GM21360 (cell line): ENCODE measurements around the gene GDF15.
"Not testable (repeated sequence)": the region's sequence is repeated elsewhere in the genome, so short reads cannot be mapped to it uniquely, and the experiment has no call there.

Source experiments
- ATAC-seq: cut with Tn5 transposase; IDR thresholded peaks from one replicate; pipeline ENCODE4 v1.9.1; 2021; ENCODE audit warnings: mild to moderate bottlenecking, moderate library complexity; ENCODE audit not compliant: unreplicated experiment

GDF15 gene

DNA sequence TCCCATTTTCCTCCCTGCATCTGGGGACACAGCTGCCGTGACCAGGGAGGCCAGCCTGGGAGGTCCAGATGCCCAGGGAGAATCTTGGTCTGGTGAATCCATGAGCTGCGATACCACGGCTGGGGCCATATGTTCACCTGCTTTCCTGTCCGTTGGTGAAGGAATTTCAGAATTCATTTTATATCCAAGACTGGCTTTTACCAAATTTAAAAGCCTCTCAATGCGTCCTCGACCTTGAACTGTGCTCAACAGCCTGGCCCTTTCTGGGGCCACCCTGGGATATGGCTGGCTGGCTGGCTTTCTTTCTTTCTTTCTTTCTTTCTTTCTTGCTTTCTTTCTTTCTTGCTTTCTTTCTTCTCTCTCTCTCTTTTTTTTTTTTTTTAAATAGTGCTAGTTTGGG is 22.2 kb upstream of the GDF15 start:
- no peak for ATAC-seq

GRCh38 chr19:18364277-18364825 is 21.6 kb upstream of the GDF15 start:
- ATAC-seq = not testable (repeated sequence)

DNA sequence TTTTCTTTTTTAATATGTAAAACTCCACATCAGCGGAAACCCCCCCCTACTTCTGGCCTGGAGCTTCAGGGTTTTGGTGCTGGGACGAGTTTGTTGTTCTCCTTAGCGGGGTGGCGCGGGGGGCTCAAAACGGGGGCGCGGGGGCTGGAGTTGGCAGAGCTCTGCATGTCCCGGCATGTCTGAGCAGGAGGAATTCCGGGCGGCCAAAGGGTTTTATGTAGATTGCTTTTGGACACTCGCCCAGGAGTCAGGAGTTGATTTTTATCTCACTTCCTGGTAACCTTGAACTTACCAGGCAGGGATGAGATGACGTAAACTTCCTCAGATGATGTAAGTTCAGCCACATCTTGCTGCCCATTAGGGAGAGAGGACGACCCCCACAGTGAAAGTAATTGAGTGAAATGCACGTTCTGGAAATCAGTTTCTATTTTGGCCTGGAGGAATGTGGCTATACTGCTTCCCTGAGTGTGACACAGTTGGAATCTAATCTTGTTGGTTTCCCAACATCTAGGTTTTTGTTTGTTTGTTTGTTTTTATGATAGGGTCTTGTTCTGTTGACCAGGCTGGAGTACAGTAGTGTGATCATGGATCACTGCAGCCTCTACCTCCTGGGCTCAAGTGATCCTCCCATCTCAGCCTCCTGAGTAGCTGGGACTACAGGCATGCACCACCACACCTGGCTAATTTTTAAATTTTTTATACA is 21.0 kb upstream of the GDF15 start:
- ATAC-seq = no peak

- no peak for ATAC-seq
Measured at GRCh38 chr19:18366021-18366435, 19.9 kb upstream of the GDF15 start.

DNA sequence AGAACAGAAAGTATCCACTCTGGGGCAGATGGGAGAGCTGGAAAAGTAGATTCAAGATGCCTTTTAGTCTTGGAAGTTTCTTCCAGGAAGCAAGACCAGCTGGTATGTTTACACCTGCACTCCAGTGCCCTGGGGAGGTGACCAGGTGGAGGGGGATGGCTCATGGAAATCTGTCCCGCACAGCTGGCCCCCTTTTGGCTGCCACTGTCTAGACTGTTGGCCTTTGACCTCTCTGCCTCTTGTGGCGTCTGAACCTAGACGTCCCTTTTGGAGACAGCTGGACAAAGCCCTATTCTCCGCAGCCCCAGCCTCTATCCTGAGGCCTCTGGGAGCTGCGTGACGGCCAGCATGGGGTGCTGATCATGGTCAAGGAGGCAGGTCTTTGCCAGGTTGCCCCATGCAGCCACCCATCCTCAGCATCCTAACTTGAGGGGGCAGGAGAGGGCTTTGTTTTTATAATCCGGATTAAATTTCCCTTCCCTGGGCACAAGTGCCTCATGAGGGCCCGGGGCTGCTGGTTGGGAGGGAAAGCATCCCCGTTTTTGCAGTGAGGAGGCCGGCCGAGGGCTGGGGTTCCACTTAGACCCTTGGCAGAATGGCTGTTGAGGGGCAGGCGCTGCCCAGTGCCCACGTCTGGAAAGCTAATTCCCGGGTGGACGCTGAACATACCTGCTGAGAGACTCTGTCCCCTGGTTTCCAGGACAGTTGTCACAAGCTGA is 17.3 kb upstream of the GDF15 start:
- ATAC-seq = no peak

DNA sequence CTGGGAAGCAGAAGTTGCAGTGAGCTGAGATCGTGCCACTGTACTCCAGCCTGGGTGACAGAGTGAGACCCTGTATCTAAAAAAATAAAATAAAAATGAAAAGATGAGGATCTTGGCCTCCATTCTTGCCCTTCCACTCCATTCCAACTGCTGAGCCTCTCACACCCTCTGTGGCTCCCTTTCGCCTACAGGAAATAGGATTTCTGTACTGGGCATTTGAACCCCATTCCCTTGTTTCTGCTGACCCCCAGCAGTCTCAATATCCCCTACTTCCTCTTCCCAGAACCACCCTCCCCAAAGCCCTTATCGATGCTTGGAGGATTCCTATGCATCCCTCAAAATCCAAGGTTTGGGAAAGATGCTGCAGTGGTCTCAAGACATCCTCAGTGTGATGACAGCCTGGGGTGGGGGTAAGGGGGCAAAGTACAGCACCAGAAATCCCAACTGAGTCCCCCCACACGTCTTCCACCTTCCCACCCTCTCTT is 12.5 kb upstream of the GDF15 start:
- no peak for ATAC-seq

DNA sequence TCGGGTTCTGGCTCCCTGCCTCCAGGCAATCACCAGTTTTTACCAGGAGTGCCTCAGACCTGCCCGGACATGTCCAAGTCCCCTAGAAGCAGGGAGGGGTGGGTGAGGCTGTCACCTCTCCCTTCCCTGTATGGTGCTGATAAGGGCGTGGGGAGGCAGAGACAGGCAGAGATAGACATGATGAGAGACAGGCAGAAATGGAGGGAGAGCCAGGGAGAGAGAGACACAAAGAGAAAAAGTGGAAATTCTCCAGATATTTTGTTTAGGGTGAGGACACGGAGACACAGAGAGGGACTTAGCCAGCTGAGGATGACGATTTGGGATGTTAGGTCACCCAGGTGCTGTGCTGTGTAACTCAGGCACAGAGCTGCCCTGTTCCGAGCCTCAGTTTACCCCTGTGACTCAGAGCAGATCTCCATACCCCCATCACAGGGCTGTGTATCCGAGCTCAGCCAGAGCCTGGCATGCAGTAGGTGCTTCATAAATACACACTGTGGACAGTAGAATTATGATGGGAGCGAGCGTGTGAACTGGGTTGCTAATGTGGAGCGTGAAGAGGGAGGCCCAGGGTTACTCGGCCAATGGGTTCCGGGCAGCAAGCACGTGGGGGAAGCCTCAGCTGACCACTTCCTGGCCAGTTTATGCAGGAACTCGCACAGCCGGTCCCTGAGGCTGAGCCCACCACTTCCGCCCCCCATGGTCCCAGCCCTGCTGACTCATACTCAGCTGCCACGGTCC is 11.9 kb upstream of the GDF15 start:
- peak; percentile 62 for ATAC-seq

DNA sequence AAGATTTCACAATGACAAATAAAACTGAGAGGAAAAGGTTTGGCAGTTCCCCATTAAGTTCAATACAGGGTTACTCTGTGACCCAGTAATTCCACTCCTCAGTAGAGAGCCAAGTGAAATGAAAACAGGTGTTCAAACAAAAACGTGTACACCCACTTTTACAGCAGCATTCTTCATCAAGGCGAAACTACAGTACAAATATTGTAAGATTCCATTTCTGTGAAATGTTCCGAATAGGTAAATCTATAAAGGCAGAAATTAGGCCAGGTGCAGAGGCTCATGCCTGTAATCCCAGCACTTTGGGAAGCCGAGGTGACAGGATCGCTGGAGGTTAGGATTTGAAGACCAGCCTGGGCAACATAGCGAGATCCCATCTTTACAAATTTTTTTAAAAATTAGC is 8.9 kb upstream of the GDF15 start:
- no peak for ATAC-seq

GRCh38 chr19:18379803-18380747 is 5.9 kb upstream of the GDF15 start:
- ATAC-seq = no peak

DNA sequence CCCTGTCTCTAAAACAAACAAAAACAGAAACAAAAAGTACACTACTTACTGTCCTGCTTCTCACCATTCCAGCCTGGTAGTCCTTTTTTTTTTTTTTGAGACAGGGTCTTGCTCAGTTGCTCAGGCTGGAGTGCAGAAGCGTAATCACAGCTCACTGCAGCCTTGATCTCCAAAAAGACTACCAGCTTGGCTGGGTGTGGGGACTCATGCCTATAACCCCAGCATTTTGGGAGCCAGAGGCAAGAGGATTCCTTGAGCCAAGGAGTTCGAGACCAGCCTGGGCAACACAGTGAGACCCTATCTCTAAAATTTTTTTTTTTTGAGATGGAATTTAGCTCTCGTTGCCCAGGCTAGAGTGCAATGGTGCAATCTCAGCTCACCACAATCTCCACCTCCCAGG is 5.1 kb upstream of the GDF15 start:
- no peak for ATAC-seq

GRCh38 chr19:18383622-18384021 is 2.3 kb upstream of the GDF15 start:
- not testable (repeated sequence) for ATAC-seq

DNA sequence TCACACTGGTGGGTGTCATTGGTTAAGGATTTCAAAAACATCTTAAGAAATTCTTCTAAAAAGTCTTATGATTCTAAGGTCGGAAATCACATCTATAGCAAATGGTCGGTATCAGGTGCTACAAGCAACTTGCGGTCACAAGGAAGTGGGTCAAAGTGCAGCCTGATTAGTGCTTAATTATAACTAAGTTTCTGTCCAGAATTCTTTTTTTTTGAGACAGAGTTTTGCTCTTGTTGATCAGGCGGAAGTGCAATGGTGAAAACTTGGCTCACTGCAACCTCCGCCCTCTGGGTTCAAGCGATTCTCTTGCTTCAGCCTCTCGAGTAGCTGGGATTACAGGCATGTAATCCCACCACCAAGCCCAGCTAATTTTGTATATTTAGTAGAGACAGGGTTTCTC is 1.2 kb upstream of the GDF15 start:
- ATAC-seq = no peak

GRCh38 chr19:18385359-18385674 is 641 bp upstream of the GDF15 start:
- ATAC-seq = no peak

DNA sequence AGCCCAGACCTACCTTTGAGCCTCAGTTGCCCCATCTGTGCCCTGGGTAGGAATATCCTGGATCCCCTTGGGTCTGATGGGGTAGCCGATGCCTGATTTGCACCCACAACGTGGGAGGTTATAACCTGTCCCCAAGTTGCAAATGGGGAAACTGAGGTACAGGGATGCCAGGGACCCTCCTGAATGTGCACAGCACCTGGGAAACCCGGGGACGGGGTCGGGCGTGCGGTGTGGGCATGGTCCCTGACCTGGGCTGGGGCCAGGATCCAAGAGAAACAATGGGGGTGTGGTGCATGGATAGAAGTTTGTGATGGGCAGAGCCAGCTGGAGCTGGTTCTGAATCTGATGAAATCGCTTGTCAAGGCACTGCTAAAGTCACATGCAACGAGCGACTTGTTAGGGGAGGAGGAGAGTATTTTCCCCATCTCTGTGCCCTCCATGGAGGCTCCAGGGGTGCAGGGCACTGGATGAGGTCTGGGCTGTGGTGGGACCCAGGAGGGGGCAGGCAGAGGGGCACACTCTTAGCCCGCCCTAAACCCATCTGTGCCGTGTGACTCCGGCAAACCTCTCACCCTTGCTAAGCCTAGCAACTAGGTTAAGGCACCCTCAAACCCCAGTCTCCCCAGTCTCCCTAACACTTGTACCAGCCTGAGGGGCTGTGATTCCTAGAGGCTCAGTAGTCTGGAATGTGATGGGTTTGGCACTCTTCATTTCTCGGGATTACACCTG is 749 bp downstream of the GDF15 start:
- no peak for ATAC-seq

DNA sequence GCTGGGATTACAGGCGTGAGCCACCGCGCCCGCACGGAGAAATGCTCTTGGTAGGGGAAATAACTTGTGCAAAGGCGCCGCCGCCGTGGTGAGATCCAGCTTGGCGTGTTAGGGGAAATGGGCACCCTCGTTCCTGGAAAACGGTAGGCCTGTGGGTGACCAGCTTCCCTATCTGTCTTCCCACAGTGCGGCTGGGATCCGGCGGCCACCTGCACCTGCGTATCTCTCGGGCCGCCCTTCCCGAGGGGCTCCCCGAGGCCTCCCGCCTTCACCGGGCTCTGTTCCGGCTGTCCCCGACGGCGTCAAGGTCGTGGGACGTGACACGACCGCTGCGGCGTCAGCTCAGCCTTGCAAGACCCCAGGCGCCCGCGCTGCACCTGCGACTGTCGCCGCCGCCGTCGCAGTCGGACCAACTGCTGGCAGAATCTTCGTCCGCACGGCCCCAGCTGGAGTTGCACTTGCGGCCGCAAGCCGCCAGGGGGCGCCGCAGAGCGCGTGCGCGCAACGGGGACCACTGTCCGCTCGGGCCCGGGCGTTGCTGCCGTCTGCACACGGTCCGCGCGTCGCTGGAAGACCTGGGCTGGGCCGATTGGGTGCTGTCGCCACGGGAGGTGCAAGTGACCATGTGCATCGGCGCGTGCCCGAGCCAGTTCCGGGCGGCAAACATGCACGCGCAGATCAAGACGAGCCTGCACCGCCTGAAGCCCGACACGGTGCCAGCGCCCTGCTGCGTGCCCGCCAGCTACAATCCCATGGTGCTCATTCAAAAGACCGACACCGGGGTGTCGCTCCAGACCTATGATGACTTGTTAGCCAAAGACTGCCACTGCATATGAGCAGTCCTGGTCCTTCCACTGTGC is 2.4 kb downstream of the GDF15 start:
- peak; percentile 48 for ATAC-seq

DNA sequence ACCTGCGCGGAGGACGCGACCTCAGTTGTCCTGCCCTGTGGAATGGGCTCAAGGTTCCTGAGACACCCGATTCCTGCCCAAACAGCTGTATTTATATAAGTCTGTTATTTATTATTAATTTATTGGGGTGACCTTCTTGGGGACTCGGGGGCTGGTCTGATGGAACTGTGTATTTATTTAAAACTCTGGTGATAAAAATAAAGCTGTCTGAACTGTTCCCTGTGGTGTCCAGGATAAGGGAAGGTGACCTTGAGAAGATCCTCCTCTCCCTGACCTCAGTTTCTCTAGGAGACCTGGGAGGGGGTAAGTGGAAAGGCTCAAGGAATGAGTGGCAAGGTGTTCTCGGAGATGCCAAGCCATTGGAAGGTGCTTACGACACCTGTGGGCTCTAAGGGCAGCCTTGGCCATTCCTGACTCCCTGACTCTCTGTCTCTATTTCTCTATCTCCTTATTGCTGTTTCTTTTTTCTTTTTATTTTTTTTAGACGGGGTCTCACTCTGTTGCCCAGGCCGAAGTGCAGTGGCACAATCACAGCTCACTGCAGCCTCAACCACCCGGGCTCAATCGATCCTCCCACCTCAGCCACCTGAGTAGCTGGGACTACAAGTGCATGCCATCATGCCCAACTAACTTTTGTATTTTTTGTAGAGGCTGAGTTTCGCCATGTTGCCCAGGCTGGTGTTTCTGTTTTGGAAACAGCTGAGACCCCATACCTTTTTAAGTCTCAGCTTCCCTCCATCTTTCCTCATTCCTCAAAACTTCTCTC is 3.2 kb downstream of the GDF15 start:
- no peak for ATAC-seq

- no peak for ATAC-seq
Measured at GRCh38 chr19:18389726-18390064, 3.7 kb downstream of the GDF15 start.
